GM19467 (cell line): ENCODE results near the gene ME3.

Experiments
- ATAC-seq: cut with Tn5 transposase; IDR thresholded peaks from one replicate; pipeline ENCODE4 v1.9.1; 2021; ENCODE audit warnings: mild to moderate bottlenecking, moderate library complexity; ENCODE audit not compliant: unreplicated experiment

Gene ME3

GRCh38 chr11:86589856-86590589 is 82.4 kb downstream of the ME3 start:
- no peak for ATAC-seq

GRCh38 chr11:86589204-86589603 is 83.2 kb downstream of the ME3 start:
- no peak for ATAC-seq

- ATAC-seq: no peak
These were observed 83.8 kb downstream of the ME3 start for GRCh38 chr11:86588566-86589090.

GRCh38 chr11:86587264-86588193 is 84.9 kb downstream of the ME3 start:
- ATAC-seq: no peak

GRCh38 chr11:86586307-86586706 is 86.1 kb downstream of the ME3 start:
- ATAC-seq: no peak

- ATAC-seq: no peak
These were observed 89.5 kb downstream of the ME3 start for GRCh38 chr11:86582898-86583297.

GRCh38 chr11:86580535-86580934 is 91.9 kb downstream of the ME3 start:
- no peak for ATAC-seq

- no peak for ATAC-seq
These were observed 93.0 kb downstream of the ME3 start for GRCh38 chr11:86579406-86579731.

- no peak for ATAC-seq
These were observed 93.5 kb downstream of the ME3 start for GRCh38 chr11:86578727-86579405.

GRCh38 chr11:86577644-86578636 is 94.5 kb downstream of the ME3 start:
- no peak for ATAC-seq

- ATAC-seq: no peak
These were observed 95.3 kb downstream of the ME3 start for GRCh38 chr11:86576946-86577624.

GRCh38 chr11:86575927-86576326 is 96.5 kb downstream of the ME3 start:
- no peak for ATAC-seq

- no peak for ATAC-seq
These were observed 97.1 kb downstream of the ME3 start for GRCh38 chr11:86575208-86575855.

GRCh38 chr11:86574493-86575207 is 97.8 kb downstream of the ME3 start:
- no peak for ATAC-seq

- ATAC-seq: no peak
These were observed 101.0 kb downstream of the ME3 start for GRCh38 chr11:86571273-86571948.

- no peak for ATAC-seq
These were observed 102.0 kb downstream of the ME3 start for GRCh38 chr11:86570451-86570850.

GRCh38 chr11:86570020-86570419 is 102.4 kb downstream of the ME3 start:
- ATAC-seq: no peak

- ATAC-seq: no peak
These were observed 103.3 kb downstream of the ME3 start for GRCh38 chr11:86569109-86569508.
